WTC11 (cell line): ENCODE data around the gene EIF5A. TPM values are rescaled to one million over a fixed set of nuclear protein-coding genes. Genes with fewer than 3 reads are reported as not detected.

Source experiments
- ATAC-seq: fragments of 200-7000 bp; cut with Tn5 transposase; 2 replicates; pipeline ENCODE4 v1.10.0; 2021; ENCODE audit warnings: mild to moderate bottlenecking, moderate library complexity
- CTCF ChIA-PET: fragments of 300-600 bp; sonication (Branson Sonifier 250); formaldehyde crosslinking; loops from one replicate; lab custom pipeline; 2021; ENCODE audit warnings: antibody characterized with exemption; lab: Charles Lee
- POLR2A ChIA-PET: fragments of 350-600 bp; sonication (Branson Sonifier 250); formaldehyde crosslinking; loops from one replicate; lab custom pipeline; 2021; ENCODE audit warnings: antibody characterized with exemption; lab: Charles Lee
- DNase-seq: peaks from one replicate; pipeline ENCODE4 v3.0.0; 2021; ENCODE audit warnings: low spot score
- H3K27ac Mint-ChIP-seq: 2 replicates; pipeline ENCODE4 v1.8.0; 2021; ENCODE audit warnings: mixed read lengths
- H3K27me3 Mint-ChIP-seq: 2 replicates; pipeline ENCODE4 v1.8.0; 2021; ENCODE audit warnings: low read depth, mild to moderate bottlenecking, moderate library complexity, mixed read lengths
- H3K36me3 Mint-ChIP-seq: 2 replicates; pipeline ENCODE4 v1.8.0; 2021; ENCODE audit warnings: mixed read lengths
- H3K4me1 Mint-ChIP-seq: 2 replicates; pipeline ENCODE4 v1.8.0; 2022; ENCODE audit warnings: mixed read lengths
- H3K4me3 Mint-ChIP-seq: 2 replicates; pipeline ENCODE4 v1.8.0; 2021; ENCODE audit warnings: mild to moderate bottlenecking, moderate library complexity, mixed read lengths
- H3K9me3 Mint-ChIP-seq: 2 replicates; pipeline ENCODE4 v1.8.0; 2021; ENCODE audit warnings: mixed read lengths
- AFF4 ChIP-seq: sonication (generic); formaldehyde crosslinking; IDR thresholded peaks from 2 replicates; pipeline ENCODE4 v1.8.1; 2023; ENCODE audit warnings: mild to moderate bottlenecking, missing genetic modification reagents, borderline replicate concordance
- ATF2 ChIP-seq: sonication (generic); formaldehyde crosslinking; IDR thresholded peaks from 2 replicates; pipeline ENCODE4 v1.8.1; 2022; ENCODE audit warnings: low read depth, missing genetic modification reagents, borderline replicate concordance
- CREM ChIP-seq: sonication (generic); formaldehyde crosslinking; IDR thresholded peaks from 2 replicates; pipeline ENCODE4 v1.8.1; 2022; ENCODE audit warnings: mild to moderate bottlenecking, missing genetic modification reagents, moderate library complexity
- ELF4 ChIP-seq: sonication (generic); formaldehyde crosslinking; IDR thresholded peaks from 2 replicates; pipeline ENCODE4 v1.8.1; 2022; ENCODE audit warnings: low read depth, mild to moderate bottlenecking, moderate library complexity, missing genetic modification reagents
- EMX1 ChIP-seq: fragments of 250-450 bp; sonication (Bioruptor Pico); IDR thresholded peaks from 2 replicates; pipeline ENCODE4 v1.8.0; 2021; ENCODE audit warnings: mild to moderate bottlenecking
- FOXK1 ChIP-seq: sonication (generic); formaldehyde crosslinking; IDR thresholded peaks from 2 replicates; pipeline ENCODE4 v1.8.0; 2022; ENCODE audit warnings: mild to moderate bottlenecking, moderate library complexity, missing genetic modification reagents
- JUN ChIP-seq: sonication (generic); formaldehyde crosslinking; IDR thresholded peaks from 2 replicates; pipeline ENCODE4 v1.8.0; 2023; ENCODE audit warnings: mild to moderate bottlenecking, missing genetic modification reagents
- SMAD4 ChIP-seq: sonication (generic); formaldehyde crosslinking; IDR thresholded peaks from 2 replicates; pipeline ENCODE4 v1.8.0; 2022; ENCODE audit warnings: mild to moderate bottlenecking, missing genetic modification reagents
- SOX15 ChIP-seq: fragments of 250-450 bp; sonication (Bioruptor Pico); IDR thresholded peaks from 2 replicates; pipeline ENCODE4 v1.9.0; 2021; ENCODE audit warnings: mild to moderate bottlenecking
- TCF7 ChIP-seq: sonication (generic); formaldehyde crosslinking; IDR thresholded peaks from 2 replicates; pipeline ENCODE4 v1.8.0; 2022; ENCODE audit warnings: mild to moderate bottlenecking, low read depth, missing genetic modification reagents, moderate library complexity
- TEAD1 ChIP-seq: sonication (generic); formaldehyde crosslinking; IDR thresholded peaks from 2 replicates; pipeline ENCODE4 v1.8.0; 2022; ENCODE audit warnings: mild to moderate bottlenecking, missing genetic modification reagents
- USF2 ChIP-seq: sonication (generic); formaldehyde crosslinking; IDR thresholded peaks from 2 replicates; pipeline ENCODE4 v1.8.1; 2023; ENCODE audit warnings: mild to moderate bottlenecking, missing genetic modification reagents, moderate library complexity
- ZNF396 ChIP-seq: fragments of 250-450 bp; sonication (Bioruptor Pico); IDR thresholded peaks from 2 replicates; pipeline ENCODE4 v1.8.0; 2021; ENCODE audit warnings: mild to moderate bottlenecking, moderate library complexity, borderline replicate concordance
- ZNF416 ChIP-seq: fragments of 250-450 bp; sonication (Bioruptor Pico); IDR thresholded peaks from 2 replicates; pipeline ENCODE4 v1.9.0; 2021; ENCODE audit warnings: mild to moderate bottlenecking, inconsistent platforms
- ZSCAN18 ChIP-seq: fragments of 250-450 bp; sonication (Bioruptor Pico); IDR thresholded peaks from 2 replicates; pipeline ENCODE4 v2.1.2; 2022; ENCODE audit warnings: mild to moderate bottlenecking, moderate library complexity
- total RNA-seq: library from RNA; stranded (reverse); gene quantifications from 3 replicates; pipeline ENCODE4 v1.2.3, GENCODE V29; 2021
- TF ChIP-seq, protein P1 (sequence below): sonication (generic); formaldehyde crosslinking; IDR thresholded peaks from 2 replicates; pipeline ENCODE4 v1.8.1; 2022; ENCODE audit warnings: mild to moderate bottlenecking, missing genetic modification reagents, moderate library complexity, borderline replicate concordance
- TF ChIP-seq, protein P2 (sequence below): sonication (generic); formaldehyde crosslinking; IDR thresholded peaks from 2 replicates; pipeline ENCODE4 v1.8.1; 2022; ENCODE audit warnings: missing genetic modification reagents, borderline replicate concordance
- TF ChIP-seq, protein P3 (sequence below): sonication (generic); formaldehyde crosslinking; IDR thresholded peaks from 2 replicates; pipeline ENCODE4 v1.8.1; 2023; ENCODE audit warnings: mild to moderate bottlenecking, missing genetic modification reagents, moderate library complexity
- TF ChIP-seq, protein P4 (sequence below): sonication (generic); formaldehyde crosslinking; IDR thresholded peaks from 2 replicates; pipeline ENCODE4 v1.8.0; 2022; ENCODE audit warnings: mild to moderate bottlenecking, missing genetic modification reagents
- TF ChIP-seq, protein P5 (sequence below): sonication (generic); formaldehyde crosslinking; IDR thresholded peaks from 2 replicates; pipeline ENCODE4 v1.8.0; 2022; ENCODE audit warnings: mild to moderate bottlenecking, missing genetic modification reagents
- TF ChIP-seq, protein P6 (sequence below): sonication (generic); formaldehyde crosslinking; IDR thresholded peaks from 2 replicates; pipeline ENCODE4 v1.8.0; 2023; ENCODE audit warnings: missing genetic modification reagents

EIF5A gene
- total RNA-seq, 1 experiment from 2014 or later = 1,021 TPM

DNA sequence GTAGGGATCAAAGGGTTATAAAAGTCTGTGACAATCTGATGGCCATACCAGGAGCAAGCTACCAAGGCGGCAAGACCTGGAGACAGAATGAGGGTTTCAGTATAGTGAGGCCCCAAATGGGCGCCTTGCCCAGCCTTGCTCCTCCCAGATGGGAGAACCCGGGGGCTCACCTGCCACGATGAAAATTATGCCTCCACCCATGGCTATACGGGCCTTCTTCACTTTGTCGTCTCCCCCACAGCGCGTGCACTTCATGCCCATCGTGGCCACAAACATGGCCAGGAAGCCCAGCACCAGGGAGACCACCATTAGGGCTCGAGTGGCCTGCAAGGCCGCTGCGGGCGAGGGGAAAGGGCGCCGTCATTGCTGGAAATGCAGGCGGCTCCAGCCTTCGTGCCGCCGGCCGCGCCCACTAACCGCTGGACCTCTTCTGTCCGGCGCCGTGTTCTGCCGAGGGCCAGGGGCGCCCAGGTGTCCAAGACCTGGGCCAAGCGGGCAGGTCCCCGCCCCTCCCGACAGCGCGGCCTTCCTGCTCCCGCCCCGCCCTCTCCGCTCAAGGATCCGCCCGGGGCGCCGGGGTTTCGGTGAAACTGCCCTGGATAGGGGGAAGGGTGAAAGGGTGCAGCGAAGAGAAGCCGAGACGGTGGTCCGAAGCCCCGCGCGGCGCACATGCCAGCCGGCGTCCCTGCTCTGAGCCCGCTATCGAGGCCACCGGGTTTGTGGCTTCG, 46.6 kb upstream of the EIF5A start:
- no peaks in the 10 kb centered on the region for H3K27me3 Mint-ChIP-seq
- H3K4me1 Mint-ChIP-seq = peaks cover 18% of the 10 kb centered on the region
- peaks cover 15% of the 10 kb centered on the region for H3K36me3 Mint-ChIP-seq
- DNase-seq (peak; percentile 89), ATAC-seq (peak; percentile 27)
- peak overlapping the region; percentile 78 for H3K4me3 Mint-ChIP-seq
- CTCF ChIA-PET = interaction anchor here (1.1 to 1.2 kb wide), 3 partner anchors 12 to 36 kb away, joined by 3 to 4 read pairs (median 4); no protein-coding TSS in a partner anchor
- H3K27ac Mint-ChIP-seq = peak overlapping the region; percentile 94
- POLR2A ChIA-PET = interaction anchor here (1.1 to 1.2 kb wide), 2 partner anchors 20 to 41 kb away, joined by 3 to 9 read pairs; partner anchors contain the start of genes ACADVL and DLG4
- H3K9me3 Mint-ChIP-seq = no peaks in the 10 kb centered on the region
- TF ChIP-seq TEAD1 = no peak; the same call in 1 of the 2 replicates
- TF ChIP-seq ZSCAN18 (CRISPR knock-in tag) = no peak
- TF ChIP-seq, protein P1, sequence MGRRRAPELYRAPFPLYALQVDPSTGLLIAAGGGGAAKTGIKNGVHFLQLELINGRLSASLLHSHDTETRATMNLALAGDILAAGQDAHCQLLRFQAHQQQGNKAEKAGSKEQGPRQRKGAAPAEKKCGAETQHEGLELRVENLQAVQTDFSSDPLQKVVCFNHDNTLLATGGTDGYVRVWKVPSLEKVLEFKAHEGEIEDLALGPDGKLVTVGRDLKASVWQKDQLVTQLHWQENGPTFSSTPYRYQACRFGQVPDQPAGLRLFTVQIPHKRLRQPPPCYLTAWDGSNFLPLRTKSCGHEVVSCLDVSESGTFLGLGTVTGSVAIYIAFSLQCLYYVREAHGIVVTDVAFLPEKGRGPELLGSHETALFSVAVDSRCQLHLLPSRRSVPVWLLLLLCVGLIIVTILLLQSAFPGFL (CRISPR knock-in tag) = no peak
- no peak for TF ChIP-seq SMAD4 (CRISPR knock-in tag)
- TF ChIP-seq, protein P2, sequence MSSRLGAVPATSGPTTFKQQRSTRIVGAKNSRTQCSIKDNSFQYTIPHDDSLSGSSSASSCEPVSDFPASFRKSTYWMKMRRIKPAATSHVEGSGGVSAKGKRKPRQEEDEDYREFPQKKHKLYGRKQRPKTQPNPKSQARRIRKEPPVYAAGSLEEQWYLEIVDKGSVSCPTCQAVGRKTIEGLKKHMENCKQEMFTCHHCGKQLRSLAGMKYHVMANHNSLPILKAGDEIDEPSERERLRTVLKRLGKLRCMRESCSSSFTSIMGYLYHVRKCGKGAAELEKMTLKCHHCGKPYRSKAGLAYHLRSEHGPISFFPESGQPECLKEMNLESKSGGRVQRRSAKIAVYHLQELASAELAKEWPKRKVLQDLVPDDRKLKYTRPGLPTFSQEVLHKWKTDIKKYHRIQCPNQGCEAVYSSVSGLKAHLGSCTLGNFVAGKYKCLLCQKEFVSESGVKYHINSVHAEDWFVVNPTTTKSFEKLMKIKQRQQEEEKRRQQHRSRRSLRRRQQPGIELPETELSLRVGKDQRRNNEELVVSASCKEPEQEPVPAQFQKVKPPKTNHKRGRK (CRISPR knock-in tag) = no peak
- no peak for TF ChIP-seq JUN (CRISPR knock-in tag)
- TF ChIP-seq, protein P3, sequence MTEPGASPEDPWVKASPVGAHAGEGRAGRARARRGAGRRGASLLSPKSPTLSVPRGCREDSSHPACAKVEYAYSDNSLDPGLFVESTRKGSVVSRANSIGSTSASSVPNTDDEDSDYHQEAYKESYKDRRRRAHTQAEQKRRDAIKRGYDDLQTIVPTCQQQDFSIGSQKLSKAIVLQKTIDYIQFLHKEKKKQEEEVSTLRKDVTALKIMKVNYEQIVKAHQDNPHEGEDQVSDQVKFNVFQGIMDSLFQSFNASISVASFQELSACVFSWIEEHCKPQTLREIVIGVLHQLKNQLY (CRISPR knock-in tag) = no peak
- TF ChIP-seq USF2 (CRISPR knock-in tag) = 0 out of 2 replicates have a peak, but pooled peaks have one; percentile 6
- no peak for TF ChIP-seq SOX15 (CRISPR knock-in tag)
- TF ChIP-seq, protein P4, sequence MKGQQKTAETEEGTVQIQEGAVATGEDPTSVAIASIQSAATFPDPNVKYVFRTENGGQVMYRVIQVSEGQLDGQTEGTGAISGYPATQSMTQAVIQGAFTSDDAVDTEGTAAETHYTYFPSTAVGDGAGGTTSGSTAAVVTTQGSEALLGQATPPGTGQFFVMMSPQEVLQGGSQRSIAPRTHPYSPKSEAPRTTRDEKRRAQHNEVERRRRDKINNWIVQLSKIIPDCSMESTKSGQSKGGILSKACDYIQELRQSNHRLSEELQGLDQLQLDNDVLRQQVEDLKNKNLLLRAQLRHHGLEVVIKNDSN (CRISPR knock-in tag) = 0 out of 2 replicates have a peak, but pooled peaks have one; percentile 13
- TF ChIP-seq AFF4 (CRISPR knock-in tag) = peak; percentile 34; the same call in 1 of the 2 replicates
- no peak for TF ChIP-seq ATF2 (CRISPR knock-in tag)
- TF ChIP-seq TCF7 (CRISPR knock-in tag) = no peak
- no peak for TF ChIP-seq ZNF416 (CRISPR knock-in tag)
- TF ChIP-seq, protein P5, sequence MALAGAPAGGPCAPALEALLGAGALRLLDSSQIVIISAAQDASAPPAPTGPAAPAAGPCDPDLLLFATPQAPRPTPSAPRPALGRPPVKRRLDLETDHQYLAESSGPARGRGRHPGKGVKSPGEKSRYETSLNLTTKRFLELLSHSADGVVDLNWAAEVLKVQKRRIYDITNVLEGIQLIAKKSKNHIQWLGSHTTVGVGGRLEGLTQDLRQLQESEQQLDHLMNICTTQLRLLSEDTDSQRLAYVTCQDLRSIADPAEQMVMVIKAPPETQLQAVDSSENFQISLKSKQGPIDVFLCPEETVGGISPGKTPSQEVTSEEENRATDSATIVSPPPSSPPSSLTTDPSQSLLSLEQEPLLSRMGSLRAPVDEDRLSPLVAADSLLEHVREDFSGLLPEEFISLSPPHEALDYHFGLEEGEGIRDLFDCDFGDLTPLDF (CRISPR knock-in tag) = 0 out of 2 replicates have a peak, but pooled peaks have one; percentile 13
- TF ChIP-seq CREM (CRISPR knock-in tag) = no peak; the same call in 1 of the 2 replicates
- TF ChIP-seq ZNF396 = no peak
- TF ChIP-seq, protein P6, sequence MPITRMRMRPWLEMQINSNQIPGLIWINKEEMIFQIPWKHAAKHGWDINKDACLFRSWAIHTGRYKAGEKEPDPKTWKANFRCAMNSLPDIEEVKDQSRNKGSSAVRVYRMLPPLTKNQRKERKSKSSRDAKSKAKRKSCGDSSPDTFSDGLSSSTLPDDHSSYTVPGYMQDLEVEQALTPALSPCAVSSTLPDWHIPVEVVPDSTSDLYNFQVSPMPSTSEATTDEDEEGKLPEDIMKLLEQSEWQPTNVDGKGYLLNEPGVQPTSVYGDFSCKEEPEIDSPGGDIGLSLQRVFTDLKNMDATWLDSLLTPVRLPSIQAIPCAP = no peak
- TF ChIP-seq ELF4 (CRISPR knock-in tag) = no peak
- TF ChIP-seq EMX1 = no peak
- peak; percentile 11; the same call in 1 of the 2 replicates for TF ChIP-seq FOXK1 (CRISPR knock-in tag)
